ENCODE results near the gene BAIAP2. TPM values are rescaled to one million over a fixed set of nuclear protein-coding genes. Genes with fewer than 3 reads are reported as not detected.

The BAIAP2 gene
- total RNA-seq, 1 donor from 2014 or later: 113 TPM

- peak in 1 of 2 donors; percentile 17 for TF ChIP-seq POLR2AphosphoS5 (IDR thresholded peaks at IDR 0.05; ENCODE audit: insufficient read depth in 1 of 2, low read depth in 1 of 2)
- TF ChIP-seq, protein P1, sequence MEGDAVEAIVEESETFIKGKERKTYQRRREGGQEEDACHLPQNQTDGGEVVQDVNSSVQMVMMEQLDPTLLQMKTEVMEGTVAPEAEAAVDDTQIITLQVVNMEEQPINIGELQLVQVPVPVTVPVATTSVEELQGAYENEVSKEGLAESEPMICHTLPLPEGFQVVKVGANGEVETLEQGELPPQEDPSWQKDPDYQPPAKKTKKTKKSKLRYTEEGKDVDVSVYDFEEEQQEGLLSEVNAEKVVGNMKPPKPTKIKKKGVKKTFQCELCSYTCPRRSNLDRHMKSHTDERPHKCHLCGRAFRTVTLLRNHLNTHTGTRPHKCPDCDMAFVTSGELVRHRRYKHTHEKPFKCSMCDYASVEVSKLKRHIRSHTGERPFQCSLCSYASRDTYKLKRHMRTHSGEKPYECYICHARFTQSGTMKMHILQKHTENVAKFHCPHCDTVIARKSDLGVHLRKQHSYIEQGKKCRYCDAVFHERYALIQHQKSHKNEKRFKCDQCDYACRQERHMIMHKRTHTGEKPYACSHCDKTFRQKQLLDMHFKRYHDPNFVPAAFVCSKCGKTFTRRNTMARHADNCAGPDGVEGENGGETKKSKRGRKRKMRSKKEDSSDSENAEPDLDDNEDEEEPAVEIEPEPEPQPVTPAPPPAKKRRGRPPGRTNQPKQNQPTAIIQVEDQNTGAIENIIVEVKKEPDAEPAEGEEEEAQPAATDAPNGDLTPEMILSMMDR (IDR thresholded peaks at IDR 0.05): no peak
- no peak for TF ChIP-seq POLR2A (IDR thresholded peaks at IDR 0.05)
- DNase-seq (ENCODE audit: extremely low spot score in 2 of 2): no peak
- intact Hi-C loops (cut with DNase I): no loop called here
- no peaks in the 10 kb centered on the region for H3K36me3 ChIP-seq
- peak overlapping the region; percentile 44 for H3K27ac ChIP-seq
- no peaks in the 10 kb centered on the region for H3K27me3 ChIP-seq
- H3K4me1 ChIP-seq: peaks cover 19% of the 10 kb centered on the region
- H3K9me3 ChIP-seq: no peaks in the 10 kb centered on the region
- peak overlapping the region; percentile 36 to 38 for H3K4me3 ChIP-seq
Measured at GRCh38 chr17:81119223-81120148, 84.5 kb downstream of the BAIAP2 start.

GRCh38 chr17:81120149-81120484, 85.2 kb downstream of the BAIAP2 start:
- no peak for DNase-seq (ENCODE audit: extremely low spot score in 2 of 2)
- H3K4me1 ChIP-seq: peaks cover 19% of the 10 kb centered on the region
- H3K27me3 ChIP-seq: no peaks in the 10 kb centered on the region
- TF ChIP-seq POLR2A (IDR thresholded peaks at IDR 0.05) (no peak), POLR2AphosphoS5 (IDR thresholded peaks at IDR 0.05; ENCODE audit: insufficient read depth in 1 of 2, low read depth in 1 of 2) (no peak)
- TF ChIP-seq, protein P1 (IDR thresholded peaks at IDR 0.05): no peak
- H3K9me3 ChIP-seq: no peaks in the 10 kb centered on the region
- H3K36me3 ChIP-seq: no peaks in the 10 kb centered on the region
- H3K27ac ChIP-seq: no peak overlapping the region
- peak overlapping the region in 1 of 2 donors; percentile 38 for H3K4me3 ChIP-seq
- intact Hi-C loops (cut with DNase I): no loop called here

GRCh38 chr17:81120695-81121621, 86.0 kb downstream of the BAIAP2 start:
- no peak overlapping the region for H3K27ac ChIP-seq
- H3K36me3 ChIP-seq: no peaks in the 10 kb centered on the region
- no peak for DNase-seq (ENCODE audit: extremely low spot score in 2 of 2)
- H3K27me3 ChIP-seq: no peaks in the 10 kb centered on the region
- TF ChIP-seq POLR2AphosphoS5 (IDR thresholded peaks at IDR 0.05; ENCODE audit: insufficient read depth in 1 of 2, low read depth in 1 of 2) (no peak), POLR2A (IDR thresholded peaks at IDR 0.05) (no peak)
- TF ChIP-seq, protein P1 (IDR thresholded peaks at IDR 0.05): no peak
- H3K4me3 ChIP-seq: no peak overlapping the region
- intact Hi-C loops (cut with DNase I): no loop called here
- H3K9me3 ChIP-seq: no peaks in the 10 kb centered on the region
- H3K4me1 ChIP-seq: peaks cover 19% of the 10 kb centered on the region

GRCh38 chr17:81121841-81122733, 87.1 kb downstream of the BAIAP2 start:
- Histone ChIP-seq H3K4me1 (peaks cover 19% of the 10 kb centered on the region), H3K27ac (no peak overlapping the region), H3K27me3 (no peaks in the 10 kb centered on the region), H3K36me3 (no peaks in the 10 kb centered on the region), H3K4me3 (no peak overlapping the region), H3K9me3 (no peaks in the 10 kb centered on the region)
- intact Hi-C loops (cut with DNase I): no loop called here
- TF ChIP-seq POLR2AphosphoS5 (IDR thresholded peaks at IDR 0.05; ENCODE audit: insufficient read depth in 1 of 2, low read depth in 1 of 2) (no peak), POLR2A (IDR thresholded peaks at IDR 0.05) (no peak)
- TF ChIP-seq, protein P1 (IDR thresholded peaks at IDR 0.05): no peak
- no peak for DNase-seq (ENCODE audit: extremely low spot score in 2 of 2)
